ENCODE data around the gene PLCH2.
"Not testable (repeated sequence)": the region's sequence is repeated elsewhere in the genome, so short reads cannot be mapped to it uniquely, and the experiment has no call there.

PLCH2 gene

GRCh38 chr1:2452201-2452931 lies 23.7 kb upstream of the PLCH2 start:
- no peak for DNase-seq (ENCODE audit: low read depth)
- TF ChIP-seq CTCF (IDR thresholded peaks at IDR 0.05; ENCODE audit: insufficient read depth, low read depth, low read length, missing control alignments), result no peak
- H3K4me3 ChIP-seq (ENCODE audit: low read depth, low read length), result no peak overlapping the region

- no peak overlapping the region for H3K4me3 ChIP-seq (ENCODE audit: low read depth, low read length)
- DNase-seq (ENCODE audit: low read depth), result no peak
- no peak for TF ChIP-seq CTCF (IDR thresholded peaks at IDR 0.05; ENCODE audit: insufficient read depth, low read depth, low read length, missing control alignments)
These were observed 23.2 kb upstream of the PLCH2 start for GRCh38 chr1:2452932-2453315.

DNA sequence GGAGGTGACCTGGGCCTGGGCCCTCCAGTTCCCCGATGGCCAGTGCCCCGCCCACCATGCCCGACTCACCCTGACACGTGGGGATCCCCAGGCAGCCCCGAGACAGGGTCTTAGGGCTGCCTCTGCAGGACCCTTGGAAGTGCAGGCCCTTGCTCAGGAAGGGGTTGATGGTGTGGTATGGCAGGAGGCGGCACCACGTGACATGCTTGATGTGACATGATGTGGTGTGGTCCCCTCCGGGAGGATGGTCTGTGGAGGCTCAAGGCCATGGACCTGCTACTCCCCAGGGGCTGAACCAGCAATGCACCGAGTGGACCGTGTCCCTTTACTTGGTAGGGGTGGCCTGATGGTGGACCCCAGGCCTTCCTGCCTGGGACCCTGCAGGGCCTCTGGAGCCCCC lies 21.9 kb upstream of the PLCH2 start:
- H3K4me3 ChIP-seq (ENCODE audit: low read depth, low read length), result no peak overlapping the region
- no peak for TF ChIP-seq CTCF (IDR thresholded peaks at IDR 0.05; ENCODE audit: insufficient read depth, low read depth, low read length, missing control alignments)
- no peak for DNase-seq (ENCODE audit: low read depth)

GRCh38 chr1:2455757-2456156 lies 20.3 kb upstream of the PLCH2 start:
- H3K4me3 ChIP-seq (ENCODE audit: low read depth, low read length), result no peak overlapping the region
- no peak for DNase-seq (ENCODE audit: low read depth)

GRCh38 chr1:2457444-2457843 lies 18.6 kb upstream of the PLCH2 start:
- no peak overlapping the region for H3K4me3 ChIP-seq (ENCODE audit: low read depth, low read length)
- TF ChIP-seq CTCF (IDR thresholded peaks at IDR 0.05; ENCODE audit: insufficient read depth, low read depth, low read length, missing control alignments), result no peak
- DNase-seq (ENCODE audit: low read depth), result no peak

More at GRCh38 chr1:2455757-2456156, 20.3 kb upstream of the PLCH2 start:
- TF ChIP-seq CTCF (IDR thresholded peaks at IDR 0.05; ENCODE audit: insufficient read depth, low read depth, low read length, missing control alignments), result no peak

GRCh38 chr1:2458687-2459086 lies 17.4 kb upstream of the PLCH2 start:
- TF ChIP-seq CTCF (IDR thresholded peaks at IDR 0.05; ENCODE audit: insufficient read depth, low read depth, low read length, missing control alignments), result no peak
- DNase-seq (ENCODE audit: low read depth), result no peak

GRCh38 chr1:2459102-2459753 lies 16.9 kb upstream of the PLCH2 start:
- DNase-seq (ENCODE audit: low read depth); H3K4me3 ChIP-seq (ENCODE audit: low read depth, low read length): not testable (repeated sequence)

More at GRCh38 chr1:2458687-2459086, 17.4 kb upstream of the PLCH2 start:
- H3K4me3 ChIP-seq (ENCODE audit: low read depth, low read length), result no peak overlapping the region

All from GM12865 (cell line).